GM12872 (cell line): ENCODE measurements around the gene SMCO4.

ENCODE experiments used
- TF ChIP-seq, protein P1 (sequence below): IDR thresholded peaks from 3 replicates; pipeline ENCODE4 v1.5.1; 2011; ENCODE audit warnings: low read depth, mild to moderate bottlenecking, low read length, moderate library complexity; ENCODE audit not compliant: insufficient read depth

SMCO4 gene

DNA sequence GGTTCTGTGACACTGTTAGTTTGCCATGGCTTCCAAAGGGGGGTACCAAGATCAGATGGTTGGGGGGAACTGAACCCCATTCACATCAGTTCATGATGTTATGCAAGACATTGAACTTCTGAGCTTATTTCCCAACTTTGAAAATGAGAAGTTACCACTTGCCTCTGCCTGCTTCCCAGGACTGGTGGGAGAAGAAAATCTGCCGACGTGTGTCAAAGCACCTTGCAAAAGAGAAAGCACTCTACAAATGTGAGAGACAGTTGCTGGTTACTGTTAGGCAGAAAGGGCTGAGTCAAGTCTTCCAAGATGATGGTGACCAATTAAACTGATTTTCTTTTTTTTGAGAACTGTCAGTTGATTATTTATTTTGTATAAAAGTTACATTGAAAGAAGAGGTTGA, 45.6 kb downstream of the SMCO4 start:
- TF ChIP-seq, protein P1, sequence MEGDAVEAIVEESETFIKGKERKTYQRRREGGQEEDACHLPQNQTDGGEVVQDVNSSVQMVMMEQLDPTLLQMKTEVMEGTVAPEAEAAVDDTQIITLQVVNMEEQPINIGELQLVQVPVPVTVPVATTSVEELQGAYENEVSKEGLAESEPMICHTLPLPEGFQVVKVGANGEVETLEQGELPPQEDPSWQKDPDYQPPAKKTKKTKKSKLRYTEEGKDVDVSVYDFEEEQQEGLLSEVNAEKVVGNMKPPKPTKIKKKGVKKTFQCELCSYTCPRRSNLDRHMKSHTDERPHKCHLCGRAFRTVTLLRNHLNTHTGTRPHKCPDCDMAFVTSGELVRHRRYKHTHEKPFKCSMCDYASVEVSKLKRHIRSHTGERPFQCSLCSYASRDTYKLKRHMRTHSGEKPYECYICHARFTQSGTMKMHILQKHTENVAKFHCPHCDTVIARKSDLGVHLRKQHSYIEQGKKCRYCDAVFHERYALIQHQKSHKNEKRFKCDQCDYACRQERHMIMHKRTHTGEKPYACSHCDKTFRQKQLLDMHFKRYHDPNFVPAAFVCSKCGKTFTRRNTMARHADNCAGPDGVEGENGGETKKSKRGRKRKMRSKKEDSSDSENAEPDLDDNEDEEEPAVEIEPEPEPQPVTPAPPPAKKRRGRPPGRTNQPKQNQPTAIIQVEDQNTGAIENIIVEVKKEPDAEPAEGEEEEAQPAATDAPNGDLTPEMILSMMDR = no peak

DNA sequence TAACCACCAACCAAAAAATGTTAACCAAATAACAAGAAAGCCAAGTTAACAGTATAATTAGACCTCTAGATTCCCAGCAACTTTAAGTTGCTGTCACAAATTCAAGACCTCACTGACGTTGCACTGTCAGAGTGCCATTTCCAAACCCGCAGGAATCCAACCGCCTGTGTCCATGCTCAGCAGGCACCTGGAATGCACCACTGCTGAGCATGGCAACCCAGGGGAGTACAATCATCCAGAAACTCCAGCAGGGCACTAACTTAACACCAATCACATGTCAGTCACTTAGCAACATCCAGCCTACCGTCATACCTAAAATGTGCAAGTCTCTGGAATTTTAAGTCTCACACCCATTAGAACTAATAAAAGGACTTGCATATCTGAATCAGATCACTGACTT, 48.8 kb downstream of the SMCO4 start:
- TF ChIP-seq, protein P1 = no peak

DNA sequence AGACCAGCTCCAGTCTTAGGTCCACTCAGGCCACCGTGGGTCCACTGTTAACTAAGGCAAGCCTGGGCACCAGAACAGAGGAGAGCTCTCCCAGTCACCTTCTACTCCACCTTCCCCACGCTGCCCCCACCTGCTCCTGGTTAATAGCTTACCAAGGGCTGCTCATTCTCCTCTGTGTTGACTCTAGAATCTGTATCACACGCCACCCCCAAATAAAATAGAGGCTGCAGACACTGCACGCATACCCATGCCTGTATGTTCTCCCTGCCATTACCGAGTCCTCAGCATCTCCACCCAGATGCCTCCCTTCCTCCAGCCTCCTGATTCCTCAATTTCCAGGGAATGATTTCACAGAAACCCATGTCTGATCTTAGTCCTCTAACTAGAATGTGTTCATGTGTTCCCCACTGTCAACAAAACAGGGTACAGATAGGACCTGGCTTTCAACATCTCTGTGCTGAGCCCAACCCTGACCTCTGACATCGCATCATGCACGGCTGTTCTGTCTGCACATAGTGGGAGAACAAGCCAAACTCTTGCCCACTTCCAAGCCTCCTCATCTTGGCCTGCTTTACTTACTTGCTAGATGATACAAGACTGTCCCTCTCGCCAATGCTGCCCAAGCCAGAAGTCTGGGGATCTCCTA, 49.8 kb downstream of the SMCO4 start:
- TF ChIP-seq, protein P1 = no peak

DNA sequence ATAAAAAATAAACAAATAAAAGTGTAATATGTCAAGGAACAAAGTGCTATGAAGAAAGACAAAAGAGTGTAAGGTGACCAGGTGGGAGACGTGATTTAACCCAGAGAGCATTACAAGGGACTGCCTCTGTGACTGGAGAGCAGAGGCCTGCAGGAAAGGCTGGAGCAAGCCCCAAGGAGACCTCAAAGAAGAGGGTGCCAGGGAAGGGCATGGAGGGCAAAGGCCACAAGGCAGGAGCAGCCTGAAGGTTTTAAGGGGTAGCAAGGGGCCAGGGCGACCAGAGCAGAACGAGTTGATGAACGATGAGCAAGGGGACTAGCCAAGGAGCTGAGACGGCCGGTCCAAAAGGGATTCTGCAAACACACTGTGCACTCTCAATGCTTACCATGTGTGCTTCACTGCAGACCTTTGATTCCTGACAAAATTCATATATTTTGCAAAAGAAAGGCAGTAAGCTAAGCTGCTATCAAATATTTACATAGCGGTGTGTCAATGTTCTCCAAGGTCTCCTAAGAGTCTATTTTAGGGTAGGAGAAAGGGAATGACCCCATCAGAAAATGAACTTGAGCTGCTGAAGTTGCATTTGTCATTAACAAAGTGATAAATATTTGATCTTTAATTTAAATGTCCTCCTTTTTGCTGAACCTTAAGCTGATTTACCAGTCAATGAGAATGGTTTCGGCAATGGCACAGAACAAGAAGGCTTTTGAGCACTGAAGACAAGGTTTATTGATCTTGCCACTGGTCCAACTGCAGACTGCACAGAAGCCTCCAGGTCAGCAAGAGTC, 50.5 kb downstream of the SMCO4 start:
- TF ChIP-seq, protein P1 = no peak

DNA sequence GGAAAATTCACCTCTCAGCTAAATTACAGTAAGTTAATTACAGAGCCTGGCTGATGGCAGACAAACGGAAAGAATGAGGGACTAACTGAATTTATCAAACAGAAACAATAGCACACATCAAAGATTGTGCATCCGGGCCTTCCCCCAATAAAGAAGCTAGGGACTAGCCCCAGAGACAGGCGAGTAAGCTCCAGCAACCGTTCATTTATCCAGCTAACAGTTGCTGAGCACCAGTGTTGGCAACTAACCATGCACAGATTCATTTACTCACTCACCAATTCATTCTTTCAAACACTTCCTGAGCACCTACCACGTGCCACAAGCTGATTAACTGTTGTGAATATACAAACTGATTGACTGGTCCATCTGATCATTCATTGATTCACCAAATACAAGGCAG, 51.2 kb downstream of the SMCO4 start:
- TF ChIP-seq, protein P1 = no peak

DNA sequence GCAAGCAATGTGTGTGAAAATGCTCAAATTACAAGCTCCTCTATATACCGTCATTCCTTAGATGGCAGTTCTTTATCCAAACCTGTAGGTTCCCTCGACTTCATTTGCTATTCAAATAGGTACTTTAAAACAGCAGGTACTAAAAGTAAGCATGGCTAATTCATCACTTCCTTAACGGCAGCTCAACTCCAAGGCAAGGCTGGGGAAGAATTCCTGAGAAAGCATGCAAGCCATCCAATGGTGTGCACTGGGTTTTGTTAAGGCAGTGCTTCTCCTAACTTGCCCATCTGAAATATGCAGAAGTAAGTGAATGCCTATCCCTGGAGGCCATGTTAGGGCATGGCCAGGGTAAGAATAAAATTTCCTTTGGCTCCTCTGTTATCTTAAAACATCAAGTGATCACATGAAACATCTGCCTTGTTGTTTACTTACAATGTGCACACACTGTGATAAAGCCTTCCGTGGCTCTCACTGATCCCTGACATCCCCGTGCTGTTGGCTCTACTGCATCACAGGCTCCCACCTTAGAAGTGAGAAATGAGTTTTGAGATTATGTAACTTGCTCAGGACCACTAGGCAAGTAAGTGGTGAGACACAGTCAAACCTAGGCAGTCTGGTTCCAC, 52.1 kb downstream of the SMCO4 start:
- TF ChIP-seq, protein P1 = no peak

DNA sequence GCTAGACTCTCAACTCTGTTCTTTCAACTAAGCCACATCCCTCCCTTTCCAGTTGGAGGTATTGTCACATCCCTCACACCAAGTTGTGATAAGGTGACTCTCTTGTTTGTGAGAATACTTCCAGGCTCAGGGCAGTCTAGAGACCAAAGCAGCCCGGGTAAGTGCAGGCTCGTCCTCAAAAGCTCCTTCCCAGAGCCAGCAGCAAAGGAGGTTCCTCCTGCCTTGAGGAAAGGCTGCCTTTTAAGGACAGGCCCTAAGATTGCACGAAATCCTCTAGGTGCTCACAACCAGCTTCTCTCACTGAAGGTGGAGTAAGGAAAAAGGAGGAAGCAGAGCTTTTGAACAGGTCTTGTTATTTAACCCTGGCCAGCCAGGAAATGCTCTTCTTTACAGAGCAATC, 53.4 kb downstream of the SMCO4 start:
- TF ChIP-seq, protein P1 = no peak
